Measurements from ENCODE around the gene RASA2.

- TF ChIP-seq CTCF (IDR thresholded peaks at IDR 0.05) (no peak), POLR2A (IDR thresholded peaks at IDR 0.05) (no peak)
Measured at GRCh38 chr3:141643796-141644195, 157.0 kb downstream of the RASA2 start.
